Smooth muscle cell (in vitro differentiated cells): ENCODE measurements around the gene LIF. TPM values are rescaled to one million over a fixed set of nuclear protein-coding genes. Genes with fewer than 3 reads are reported as not detected.
"Not testable (repeated sequence)": the region's sequence is repeated elsewhere in the genome, so short reads cannot be mapped to it uniquely, and the experiment has no call there.

ENCODE experiments used
- DNase-seq: peaks from one replicate; lab custom pipeline; 2025; ENCODE audit not compliant: unreplicated experiment; lab: John Stamatoyannopoulos, UW
- H2AFZ ChIP-seq: fragments of 200-600 bp; sonication (generic); 2 replicates; pipeline ENCODE4 v1.6.0; 2016; ENCODE audit warnings: antibody characterized with exemption, low read depth, mild to moderate bottlenecking
- H3F3A ChIP-seq: fragments of 200-600 bp; sonication (generic); 2 replicates; pipeline ENCODE4 v1.6.0; 2017; ENCODE audit warnings: antibody characterized with exemption, low read depth
- H3K27ac ChIP-seq: fragments of 200-600 bp; sonication (generic); 2 replicates; pipeline ENCODE4 v1.5.1; 2016; ENCODE audit warnings: low read depth, mild to moderate bottlenecking
- H3K27me3 ChIP-seq: fragments of 200-600 bp; sonication (generic); 2 replicates; pipeline ENCODE4 v1.6.1; 2016; ENCODE audit warnings: low read depth, mild to moderate bottlenecking
- H3K36me3 ChIP-seq: fragments of 200-600 bp; sonication (generic); 2 replicates; pipeline ENCODE4 v1.5.1; 2016; ENCODE audit warnings: low read depth
- H3K4me1 ChIP-seq: fragments of 200-600 bp; sonication (generic); 2 replicates; pipeline ENCODE4 v1.5.1; 2016; ENCODE audit warnings: low read depth
- H3K4me2 ChIP-seq: fragments of 200-600 bp; sonication (generic); 2 replicates; pipeline ENCODE4 v1.6.0; 2016; ENCODE audit warnings: mild to moderate bottlenecking
- H3K4me3 ChIP-seq: fragments of 200-600 bp; sonication (generic); 2 replicates; pipeline ENCODE4 v1.5.1; 2016; ENCODE audit warnings: mild to moderate bottlenecking
- H3K79me2 ChIP-seq: fragments of 200-600 bp; sonication (generic); 2 replicates; pipeline ENCODE4 v1.6.0; 2016; ENCODE audit warnings: low read depth, mild to moderate bottlenecking
- H3K9ac ChIP-seq: fragments of 200-600 bp; sonication (generic); 2 replicates; pipeline ENCODE4 v1.6.0; 2016; ENCODE audit warnings: low read depth
- H3K9me3 ChIP-seq: fragments of 200-600 bp; sonication (generic); replicated peaks from 2 replicates; pipeline ENCODE4 v1.5.1; 2016; ENCODE audit warnings: low read depth
- H4K20me1 ChIP-seq: fragments of 200-600 bp; sonication (generic); 2 replicates; pipeline ENCODE4 v1.6.0; 2016; ENCODE audit warnings: low read depth
- CTCF ChIP-seq: fragments of 200-600 bp; sonication (generic); IDR thresholded peaks from 2 replicates; pipeline ENCODE4 v1.5.1; 2017; ENCODE audit warnings: borderline replicate concordance, mild to moderate bottlenecking, antibody characterized with exemption; ENCODE audit not compliant: insufficient read depth, poor library complexity, severe bottlenecking
- WGBS: methylation state at CpG from one replicate; pipeline ENCODE4 v1.1.7; 2016; ENCODE audit warnings: low lambda C conversion rate; 5-methylcytosine and 5-hydroxymethylcytosine counted together
- polyA plus RNA-seq: library from polyadenylated mRNA; unstranded; fragments of >200 nt; fragmentation: Nextera tagmentation; extraction: Ambion mirVana; gene quantifications from 2 replicates; pipeline ENCODE4 v1.2.1, GENCODE V29; 2016
- total RNA-seq: library from RNA; depleted of rRNA; stranded (reverse); fragments of >200 nt; gene quantifications from 2 replicates; pipeline ENCODE4 v1.2.3, GENCODE V29; 2014

LIF gene
- total and polyA plus RNA-seq, 2 experiments from 2014 or later: 29.9 to 31.2 TPM

GRCh38 chr22:30219049-30219654 is 27.4 kb downstream of the LIF start:
- WGBS: 79% methylated on average over 8 of the region's 8 CpGs
- Histone ChIP-seq H3K79me2 (no peaks in the 10 kb centered on the region), H3K4me1 (no peaks in the 10 kb centered on the region), H3K27me3 (no peaks in the 10 kb centered on the region), H2AFZ (no peak overlapping the region), H3K9ac (no peak overlapping the region), H3K36me3 (no peaks in the 10 kb centered on the region), H4K20me1 (no peaks in the 10 kb centered on the region), H3F3A (peaks cover 7% of the 10 kb centered on the region), H3K4me2 (no peak overlapping the region), H3K27ac (no peak overlapping the region), H3K4me3 (no peak overlapping the region), H3K9me3 (no peaks in the 10 kb centered on the region)
- no peak for DNase-seq
- peak; percentile 25 for TF ChIP-seq CTCF

GRCh38 chr22:30217698-30218560 is 28.6 kb downstream of the LIF start:
- no peak for TF ChIP-seq CTCF
- no peak overlapping the region for H3K4me2 ChIP-seq

GRCh38 chr22:30216710-30217109 is 29.8 kb downstream of the LIF start:
- Histone ChIP-seq H3K4me1 (no peaks in the 10 kb centered on the region), H3K9me3 (no peaks in the 10 kb centered on the region), H3K27me3 (no peaks in the 10 kb centered on the region), H3K4me2 (no peak overlapping the region), H2AFZ (no peak overlapping the region), H3F3A (peaks cover under 1% of the 10 kb centered on the region), H3K27ac (no peak overlapping the region), H3K79me2 (no peaks in the 10 kb centered on the region), H3K36me3 (no peaks in the 10 kb centered on the region), H3K4me3 (no peak overlapping the region), H4K20me1 (no peaks in the 10 kb centered on the region), H3K9ac (no peak overlapping the region)
- 92% methylated on average over 10 of the region's 10 CpGs for WGBS
- no peak for DNase-seq
- no peak for TF ChIP-seq CTCF

More at GRCh38 chr22:30217698-30218560, 28.6 kb downstream of the LIF start:
- no peaks in the 10 kb centered on the region for H3K9me3 ChIP-seq
- no peaks in the 10 kb centered on the region for H3K4me1 ChIP-seq
- no peak for DNase-seq
- H4K20me1 ChIP-seq: no peaks in the 10 kb centered on the region
- WGBS: 83% methylated on average over 23 of the region's 23 CpGs
- H3K27ac ChIP-seq: no peak overlapping the region
- no peaks in the 10 kb centered on the region for H3K79me2 ChIP-seq
- H3F3A ChIP-seq: no peaks in the 10 kb centered on the region
- H3K36me3 ChIP-seq: no peaks in the 10 kb centered on the region
- H2AFZ ChIP-seq: peak overlapping the region; percentile 36
- no peak overlapping the region for H3K4me3 ChIP-seq
- H3K9ac ChIP-seq: no peak overlapping the region
- H3K27me3 ChIP-seq: no peaks in the 10 kb centered on the region

- H3K9ac ChIP-seq, DNase-seq: not testable (repeated sequence)
Measured at GRCh38 chr22:30216272-30216671, 30.3 kb downstream of the LIF start.

More at GRCh38 chr22:30216272-30216671, 30.3 kb downstream of the LIF start:
- H2AFZ ChIP-seq, H3K36me3 ChIP-seq, H3K9me3 ChIP-seq, H4K20me1 ChIP-seq, H3K79me2 ChIP-seq, H3K27me3 ChIP-seq, H3K27ac ChIP-seq, H3K4me3 ChIP-seq, H3F3A ChIP-seq, H3K4me2 ChIP-seq, H3K4me1 ChIP-seq: not testable (repeated sequence)
- 92% methylated on average over 3 of the region's 3 CpGs for WGBS
